ENCODE data around the gene PBX1. TPM values are rescaled to one million over a fixed set of nuclear protein-coding genes. Genes with fewer than 3 reads are reported as not detected.

PBX1 gene
- total and polyA plus RNA-seq, 2 donors from 2014 or later = 14.9 to 91.5 TPM

DNA sequence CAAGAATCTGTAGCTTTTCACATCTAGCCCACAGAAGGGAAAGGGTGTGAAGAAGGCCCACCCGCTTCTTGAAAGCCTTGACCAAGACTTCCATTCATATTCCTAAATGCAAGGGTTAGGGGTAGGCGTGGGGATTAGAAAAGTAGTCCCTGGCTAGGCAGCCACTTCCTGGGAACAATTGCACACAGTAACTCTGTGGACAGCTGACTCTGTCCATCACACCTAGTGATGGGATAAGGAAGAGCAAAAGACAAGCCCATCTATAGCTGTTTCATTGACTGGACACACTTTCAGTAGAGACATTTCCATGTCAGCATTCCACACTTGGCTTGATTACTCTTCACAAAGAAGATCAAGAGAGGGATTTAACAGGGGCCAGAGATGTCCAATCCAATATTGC lies 294.2 kb downstream of the PBX1 start:
- intact Hi-C loops (cut with DNase I) = no loop called here
- Histone ChIP-seq H3K27me3 (ENCODE audit: control insufficient read depth, insufficient read depth, low read length) (no peaks in the 10 kb centered on the region), H3K4me1 (ENCODE audit: control insufficient read depth in 2 of 3, insufficient read depth in 2 of 3, low read depth in 1 of 3, low read length in 3 of 3) (no peaks in the 10 kb centered on the region), H3K9ac (ENCODE audit: low read length in 3 of 3) (no peak overlapping the region), H3K27ac (ENCODE audit: low read depth in 2 of 2, low read length in 2 of 2) (no peak overlapping the region), H3K36me3 (ENCODE audit: control insufficient read depth in 2 of 3, insufficient read depth in 3 of 3, low read length in 3 of 3) (peaks cover 0 to 2% (median 2%) of the 10 kb centered on the region in 3 donors), H3K9me3 (ENCODE audit: control insufficient read depth in 2 of 3, insufficient read depth in 1 of 3, low read length in 3 of 3) (no peaks in the 10 kb centered on the region), H3K4me3 (ENCODE audit: low read length in 3 of 3) (no peak overlapping the region)
- no peak for TF ChIP-seq CTCF (IDR thresholded peaks at IDR 0.05; ENCODE audit: borderline replicate concordance, extremely low read depth, insufficient read depth)
- FAIRE-seq = no peak
- no peak for DNase-seq

- Histone ChIP-seq H3K27ac (ENCODE audit: low read depth in 2 of 2, low read length in 2 of 2) (no peak overlapping the region), H3K27me3 (ENCODE audit: control insufficient read depth, insufficient read depth, low read length) (no peaks in the 10 kb centered on the region), H3K4me3 (ENCODE audit: low read length in 3 of 3) (no peak overlapping the region), H3K36me3 (ENCODE audit: control insufficient read depth in 2 of 3, insufficient read depth in 3 of 3, low read length in 3 of 3) (no peaks in the 10 kb centered on the region), H3K4me1 (ENCODE audit: control insufficient read depth in 2 of 3, insufficient read depth in 2 of 3, low read depth in 1 of 3, low read length in 3 of 3) (no peaks in the 10 kb centered on the region), H3K9ac (ENCODE audit: low read length in 3 of 3) (no peak overlapping the region), H3K9me3 (ENCODE audit: control insufficient read depth in 2 of 3, insufficient read depth in 1 of 3, low read length in 3 of 3) (no peaks in the 10 kb centered on the region)
- intact Hi-C loops (cut with DNase I) = no loop called here
- no peak for FAIRE-seq
- no peak for TF ChIP-seq CTCF (IDR thresholded peaks at IDR 0.05; ENCODE audit: borderline replicate concordance, extremely low read depth, insufficient read depth)
- no peak for DNase-seq
Observed at GRCh38 chr1:164855716-164856329, 296.8 kb downstream of the PBX1 start.

- no peaks in the 10 kb centered on the region for H3K4me1 ChIP-seq (ENCODE audit: control insufficient read depth in 2 of 3, insufficient read depth in 2 of 3, low read depth in 1 of 3, low read length in 3 of 3)
- FAIRE-seq = no peak
- no peaks in the 10 kb centered on the region for H3K27me3 ChIP-seq (ENCODE audit: control insufficient read depth, insufficient read depth, low read length)
- intact Hi-C loops (cut with DNase I) = no loop called here
- H3K4me3 ChIP-seq (ENCODE audit: low read length in 3 of 3) = no peak overlapping the region
- TF ChIP-seq CTCF (IDR thresholded peaks at IDR 0.05; ENCODE audit: borderline replicate concordance, extremely low read depth, insufficient read depth) = no peak
- H3K36me3 ChIP-seq (ENCODE audit: control insufficient read depth in 2 of 3, insufficient read depth in 3 of 3, low read length in 3 of 3) = no peaks in the 10 kb centered on the region
- no peak overlapping the region for H3K9ac ChIP-seq (ENCODE audit: low read length in 3 of 3)
- H3K9me3 ChIP-seq (ENCODE audit: control insufficient read depth in 2 of 3, insufficient read depth in 1 of 3, low read length in 3 of 3) = no peaks in the 10 kb centered on the region
- H3K27ac ChIP-seq (ENCODE audit: low read depth in 2 of 2, low read length in 2 of 2) = no peak overlapping the region
- no peak for DNase-seq
Observed at GRCh38 chr1:164856381-164856780, 297.4 kb downstream of the PBX1 start.

- no peaks in the 10 kb centered on the region for H3K4me1 ChIP-seq (ENCODE audit: control insufficient read depth in 2 of 3, insufficient read depth in 2 of 3, low read depth in 1 of 3, low read length in 3 of 3)
- H3K9me3 ChIP-seq (ENCODE audit: control insufficient read depth in 2 of 3, insufficient read depth in 1 of 3, low read length in 3 of 3) = no peaks in the 10 kb centered on the region
- H3K27ac ChIP-seq (ENCODE audit: low read depth in 2 of 2, low read length in 2 of 2) = no peak overlapping the region
- H3K9ac ChIP-seq (ENCODE audit: low read length in 3 of 3) = no peak overlapping the region
- FAIRE-seq (no peak), DNase-seq (no peak)
- no peak for TF ChIP-seq CTCF (IDR thresholded peaks at IDR 0.05; ENCODE audit: borderline replicate concordance, extremely low read depth, insufficient read depth)
- no peak overlapping the region for H3K4me3 ChIP-seq (ENCODE audit: low read length in 3 of 3)
- intact Hi-C loops (cut with DNase I) = no loop called here
- no peaks in the 10 kb centered on the region for H3K36me3 ChIP-seq (ENCODE audit: control insufficient read depth in 2 of 3, insufficient read depth in 3 of 3, low read length in 3 of 3)
- no peaks in the 10 kb centered on the region for H3K27me3 ChIP-seq (ENCODE audit: control insufficient read depth, insufficient read depth, low read length)
Observed at GRCh38 chr1:164857439-164857838, 298.5 kb downstream of the PBX1 start.

Measured in kidney (tissue), 14 donors.